Left ventricle myocardium superior (tissue), 1 donor: Measurements from ENCODE around the gene TMEM114. TPM values are rescaled to one million over a fixed set of nuclear protein-coding genes. Genes with fewer than 3 reads are reported as not detected.

Source experiments
- total RNA-seq: library from RNA; stranded (reverse); fragmentation: NEBNext Ultra II Directional; extraction: Animal tissue kit (Norgen Biotek cat#: 25700); gene quantifications from one replicate; pipeline ENCODE4 v1.2.1, GENCODE V29; 2021
- donor health status: DM: no; HTN: yes; CAD: no; lungs with severe emphysema.

Gene TMEM114
- total RNA-seq, 1 donor from 2014 or later, result not detected

Other genes starting within 250 kb of the TMEM114 start
- gene METTL22, start 31.2 kb upstream of the TMEM114 start, total RNA-seq, result 28.6 TPM
- 2.6 TPM for gene ABAT, start 84.1 kb upstream of the TMEM114 start, total RNA-seq
- 13.0 TPM for gene TMEM186, start 207.1 kb upstream of the TMEM114 start, total RNA-seq
- 15.3 TPM for gene PMM2, start 207.3 kb upstream of the TMEM114 start, total RNA-seq